GM23338 (cell line): ENCODE measurements around the gene CLIC3. TPM values are rescaled to one million over a fixed set of nuclear protein-coding genes. Genes with fewer than 3 reads are reported as not detected.

Source experiments
- ATAC-seq: fragments of 200-7000 bp; cut with Tn5 transposase; 3 replicates; pipeline ENCODE4 v1.9.1; 2020
- DNase-seq: peaks from one replicate; pipeline ENCODE4 v3.0.0-alpha.2; 2015; ENCODE audit warnings: low spot score
- H2AFZ ChIP-seq: fragments of 200-600 bp; sonication (generic); 2 replicates; pipeline ENCODE4 v1.8.0; 2016; ENCODE audit warnings: antibody characterized with exemption, mild to moderate bottlenecking, moderate library complexity
- H3F3A ChIP-seq: fragments of 200-600 bp; sonication (generic); replicated peaks from 2 replicates; pipeline ENCODE4 v1.8.0; 2017; ENCODE audit warnings: antibody characterized with exemption, mixed run types, low read depth
- H3K27ac ChIP-seq: fragments of 200-600 bp; sonication (generic); 2 replicates; pipeline ENCODE4 v1.6.1; 2016; ENCODE audit warnings: low read depth
- H3K27me3 ChIP-seq: fragments of 200-600 bp; sonication (generic); 2 replicates; pipeline ENCODE4 v1.8.0; 2016; ENCODE audit warnings: mild to moderate bottlenecking, mixed run types, moderate library complexity; ENCODE audit not compliant: insufficient read depth
- H3K36me3 ChIP-seq: fragments of 200-600 bp; sonication (generic); 2 replicates; pipeline ENCODE4 v1.8.0; 2016; ENCODE audit warnings: mild to moderate bottlenecking; ENCODE audit not compliant: insufficient read depth
- H3K4me1 ChIP-seq: fragments of 200-600 bp; sonication (generic); 2 replicates; pipeline ENCODE4 v1.8.0; 2016; ENCODE audit warnings: mild to moderate bottlenecking, moderate library complexity; ENCODE audit not compliant: insufficient read depth
- H3K4me2 ChIP-seq: fragments of 200-600 bp; sonication (generic); 2 replicates; pipeline ENCODE4 v1.7.1; 2017; ENCODE audit warnings: mixed run types
- H3K4me3 ChIP-seq: fragments of 200-600 bp; sonication (generic); 2 replicates; pipeline ENCODE4 v1.6.1; 2016; ENCODE audit warnings: mixed run types
- H3K79me2 ChIP-seq: fragments of 200-600 bp; sonication (generic); replicated peaks from 2 replicates; pipeline ENCODE4 v1.8.0; 2017; ENCODE audit warnings: mild to moderate bottlenecking; ENCODE audit not compliant: insufficient read depth
- H3K9me2 ChIP-seq: fragments of 200-600 bp; sonication (generic); 2 replicates; pipeline ENCODE4 v1.8.0; 2017; ENCODE audit not compliant: insufficient read depth
- H4K20me1 ChIP-seq: fragments of 200-600 bp; sonication (generic); replicated peaks from 2 replicates; pipeline ENCODE4 v1.8.0; 2017; ENCODE audit warnings: mild to moderate bottlenecking; ENCODE audit not compliant: insufficient read depth
- H3K27ac Mint-ChIP-seq: 2 replicates; pipeline ENCODE4 v1.8.0; 2020; ENCODE audit warnings: inconsistent platforms, mild to moderate bottlenecking, moderate library complexity, mixed read lengths
- H3K27me3 Mint-ChIP-seq: 3 replicates; pipeline ENCODE4 v1.8.0; 2022; ENCODE audit warnings: low read depth, mild to moderate bottlenecking, moderate library complexity, mixed read lengths, inconsistent platforms; ENCODE audit not compliant: insufficient read depth, poor library complexity
- H3K36me3 Mint-ChIP-seq: 3 replicates; pipeline ENCODE4 v1.8.0; 2021; ENCODE audit warnings: low read depth, mild to moderate bottlenecking, inconsistent platforms, moderate library complexity, mixed read lengths
- H3K4me1 Mint-ChIP-seq: 3 replicates; pipeline ENCODE4 v1.8.0; 2020; ENCODE audit warnings: mild to moderate bottlenecking, inconsistent platforms, mixed read lengths
- H3K4me3 Mint-ChIP-seq: 3 replicates; pipeline ENCODE4 v1.8.0; 2021; ENCODE audit warnings: moderate library complexity, mild to moderate bottlenecking, inconsistent platforms, mixed read lengths
- H3K9me3 Mint-ChIP-seq: 3 replicates; pipeline ENCODE4 v1.8.0; 2020; ENCODE audit warnings: moderate library complexity, mild to moderate bottlenecking, inconsistent platforms, mixed read lengths
- CREB1 ChIP-seq: fragments of 250-450 bp; sonication (Bioruptor Pico); IDR thresholded peaks from 2 replicates; pipeline ENCODE4 v1.5.0; 2020; ENCODE audit warnings: low read depth, mild to moderate bottlenecking, moderate library complexity
- EZH2 ChIP-seq: fragments of 200-600 bp; sonication (generic); IDR thresholded peaks from one replicate; pipeline ENCODE4 v1.8.0; 2017; ENCODE audit warnings: antibody characterized with exemption, mild to moderate bottlenecking, low read depth; ENCODE audit not compliant: unreplicated experiment
- EZH2phosphoT487 ChIP-seq: fragments of 200-600 bp; sonication (generic); IDR thresholded peaks from one replicate; pipeline ENCODE4 v1.8.1; 2018; ENCODE audit warnings: antibody characterized with exemption; ENCODE audit not compliant: unreplicated experiment
- JUNB ChIP-seq: IDR thresholded peaks from one replicate; pipeline ENCODE4 v1.6.1; 2016; ENCODE audit warnings: antibody characterized with exemption; ENCODE audit not compliant: unreplicated experiment
- NANOG ChIP-seq: IDR thresholded peaks from 2 replicates; pipeline ENCODE4 v1.6.1; 2016; ENCODE audit warnings: antibody characterized with exemption, borderline replicate concordance
- POLR2AphosphoS5 ChIP-seq: IDR thresholded peaks from 2 replicates; pipeline ENCODE4 v1.6.1; 2016; ENCODE audit warnings: antibody characterized with exemption, low read depth
- STAT1 ChIP-seq: IDR thresholded peaks from one replicate; pipeline ENCODE4 v1.6.1; 2016; ENCODE audit warnings: antibody characterized with exemption; ENCODE audit not compliant: unreplicated experiment
- ZNF114 ChIP-seq: fragments of 250-450 bp; sonication (Bioruptor Pico); IDR thresholded peaks from 2 replicates; pipeline ENCODE4 v1.5.0; 2020; ENCODE audit warnings: mild to moderate bottlenecking, moderate library complexity
- ZNF331 ChIP-seq: fragments of 250-450 bp; sonication (Bioruptor Pico); IDR thresholded peaks from 2 replicates; pipeline ENCODE4 v1.5.0; 2020; ENCODE audit warnings: low read depth, mild to moderate bottlenecking, moderate library complexity
- polyA plus RNA-seq: library from polyadenylated mRNA; unstranded; fragments of >200 nt; fragmentation: Nextera tagmentation; extraction: Ambion mirVana; gene quantifications from 2 replicates; pipeline ENCODE4 v1.2.1, GENCODE V29; 2016
- total RNA-seq: library from RNA; depleted of rRNA; stranded (reverse); fragments of >200 nt; shearing (Covaris generic); gene quantifications from 2 replicates; pipeline ENCODE4 v1.2.3, GENCODE V29; 2014
- TF ChIP-seq, protein P1 (sequence below): fragments of 250-450 bp; sonication (Bioruptor Pico); IDR thresholded peaks from 2 replicates; pipeline ENCODE4 v1.5.0; 2020; ENCODE audit warnings: mild to moderate bottlenecking, moderate library complexity
- TF ChIP-seq, protein P2 (sequence below): IDR thresholded peaks from 2 replicates; pipeline ENCODE4 v1.6.1; 2016; ENCODE audit warnings: antibody characterized with exemption
- TF ChIP-seq, protein P3 (sequence below): IDR thresholded peaks from one replicate; pipeline ENCODE4 v1.6.1; 2018; ENCODE audit warnings: antibody characterized with exemption; ENCODE audit not compliant: unreplicated experiment
- TF ChIP-seq, protein P4 (sequence below), 2 experiments: fragments of 200-600 bp in 1 of 2; sonication (generic) in 1 of 2; conservative IDR thresholded peaks; 2 replicates each; pipeline versions ENCODE4 v1.5.1 to v1.6.1; 2016 to 2017; ENCODE audit warnings: antibody characterized with exemption in 2 of 2, low read depth in 2 of 2, mild to moderate bottlenecking in 2 of 2, moderate library complexity in 1 of 2

Gene CLIC3
- total and polyA plus RNA-seq, 2 experiments from 2014 or later = 0.53 to 0.56 TPM

DNA sequence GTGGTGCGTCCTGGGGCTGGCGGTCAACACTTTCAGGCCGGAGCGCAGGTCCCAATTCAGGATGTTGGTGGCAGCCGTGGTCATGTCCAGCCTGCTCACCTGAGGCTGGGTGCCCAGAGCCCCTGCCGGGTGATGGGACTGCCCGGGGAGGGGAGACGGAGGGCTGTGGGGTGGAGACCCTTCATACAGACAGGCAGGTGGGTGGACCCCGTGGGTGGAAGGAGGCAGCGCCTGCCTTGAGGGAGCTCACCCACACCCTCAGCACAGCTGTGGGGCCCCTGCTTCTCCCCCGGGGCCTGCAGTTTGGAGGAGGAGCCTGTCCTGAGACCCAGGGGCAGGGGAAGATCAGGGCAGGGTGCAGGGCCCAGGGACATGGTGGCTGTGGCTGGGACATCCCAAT, 26.0 kb downstream of the CLIC3 start (continued):
- TF ChIP-seq, protein P1, sequence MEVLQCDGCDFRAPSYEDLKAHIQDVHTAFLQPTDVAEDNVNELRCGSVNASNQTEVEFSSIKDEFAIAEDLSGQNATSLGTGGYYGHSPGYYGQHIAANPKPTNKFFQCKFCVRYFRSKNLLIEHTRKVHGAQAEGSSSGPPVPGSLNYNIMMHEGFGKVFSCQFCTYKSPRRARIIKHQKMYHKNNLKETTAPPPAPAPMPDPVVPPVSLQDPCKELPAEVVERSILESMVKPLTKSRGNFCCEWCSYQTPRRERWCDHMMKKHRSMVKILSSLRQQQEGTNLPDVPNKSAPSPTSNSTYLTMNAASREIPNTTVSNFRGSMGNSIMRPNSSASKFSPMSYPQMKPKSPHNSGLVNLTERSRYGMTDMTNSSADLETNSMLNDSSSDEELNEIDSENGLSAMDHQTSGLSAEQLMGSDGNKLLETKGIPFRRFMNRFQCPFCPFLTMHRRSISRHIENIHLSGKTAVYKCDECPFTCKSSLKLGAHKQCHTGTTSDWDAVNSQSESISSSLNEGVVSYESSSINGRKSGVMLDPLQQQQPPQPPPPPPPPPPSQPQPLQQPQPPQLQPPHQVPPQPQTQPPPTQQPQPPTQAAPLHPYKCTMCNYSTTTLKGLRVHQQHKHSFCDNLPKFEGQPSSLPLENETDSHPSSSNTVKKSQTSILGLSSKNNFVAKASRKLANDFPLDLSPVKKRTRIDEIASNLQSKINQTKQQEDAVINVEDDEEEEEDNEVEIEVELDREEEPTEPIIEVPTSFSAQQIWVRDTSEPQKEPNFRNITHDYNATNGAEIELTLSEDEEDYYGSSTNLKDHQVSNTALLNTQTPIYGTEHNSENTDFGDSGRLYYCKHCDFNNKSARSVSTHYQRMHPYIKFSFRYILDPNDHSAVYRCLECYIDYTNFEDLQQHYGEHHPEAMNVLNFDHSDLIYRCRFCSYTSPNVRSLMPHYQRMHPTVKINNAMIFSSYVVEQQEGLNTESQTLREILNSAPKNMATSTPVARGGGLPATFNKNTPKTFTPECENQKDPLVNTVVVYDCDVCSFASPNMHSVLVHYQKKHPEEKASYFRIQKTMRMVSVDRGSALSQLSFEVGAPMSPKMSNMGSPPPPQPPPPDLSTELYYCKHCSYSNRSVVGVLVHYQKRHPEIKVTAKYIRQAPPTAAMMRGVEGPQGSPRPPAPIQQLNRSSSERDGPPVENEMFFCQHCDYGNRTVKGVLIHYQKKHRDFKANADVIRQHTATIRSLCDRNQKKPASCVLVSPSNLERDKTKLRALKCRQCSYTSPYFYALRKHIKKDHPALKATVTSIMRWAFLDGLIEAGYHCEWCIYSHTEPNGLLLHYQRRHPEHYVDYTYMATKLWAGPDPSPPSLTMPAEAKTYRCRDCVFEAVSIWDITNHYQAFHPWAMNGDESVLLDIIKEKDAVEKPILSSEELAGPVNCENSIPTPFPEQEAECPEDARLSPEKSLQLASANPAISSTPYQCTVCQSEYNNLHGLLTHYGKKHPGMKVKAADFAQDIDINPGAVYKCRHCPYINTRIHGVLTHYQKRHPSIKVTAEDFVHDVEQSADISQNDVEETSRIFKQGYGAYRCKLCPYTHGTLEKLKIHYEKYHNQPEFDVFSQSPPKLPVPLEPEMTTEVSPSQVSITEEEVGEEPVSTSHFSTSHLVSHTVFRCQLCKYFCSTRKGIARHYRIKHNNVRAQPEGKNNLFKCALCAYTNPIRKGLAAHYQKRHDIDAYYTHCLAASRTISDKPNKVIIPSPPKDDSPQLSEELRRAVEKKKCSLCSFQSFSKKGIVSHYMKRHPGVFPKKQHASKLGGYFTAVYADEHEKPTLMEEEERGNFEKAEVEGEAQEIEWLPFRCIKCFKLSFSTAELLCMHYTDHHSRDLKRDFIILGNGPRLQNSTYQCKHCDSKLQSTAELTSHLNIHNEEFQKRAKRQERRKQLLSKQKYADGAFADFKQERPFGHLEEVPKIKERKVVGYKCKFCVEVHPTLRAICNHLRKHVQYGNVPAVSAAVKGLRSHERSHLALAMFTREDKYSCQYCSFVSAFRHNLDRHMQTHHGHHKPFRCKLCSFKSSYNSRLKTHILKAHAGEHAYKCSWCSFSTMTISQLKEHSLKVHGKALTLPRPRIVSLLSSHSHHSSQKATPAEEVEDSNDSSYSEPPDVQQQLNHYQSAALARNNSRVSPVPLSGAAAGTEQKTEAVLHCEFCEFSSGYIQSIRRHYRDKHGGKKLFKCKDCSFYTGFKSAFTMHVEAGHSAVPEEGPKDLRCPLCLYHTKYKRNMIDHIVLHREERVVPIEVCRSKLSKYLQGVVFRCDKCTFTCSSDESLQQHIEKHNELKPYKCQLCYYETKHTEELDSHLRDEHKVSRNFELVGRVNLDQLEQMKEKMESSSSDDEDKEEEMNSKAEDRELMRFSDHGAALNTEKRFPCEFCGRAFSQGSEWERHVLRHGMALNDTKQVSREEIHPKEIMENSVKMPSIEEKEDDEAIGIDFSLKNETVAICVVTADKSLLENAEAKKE = no peak
- no peak for TF ChIP-seq JUNB

DNA sequence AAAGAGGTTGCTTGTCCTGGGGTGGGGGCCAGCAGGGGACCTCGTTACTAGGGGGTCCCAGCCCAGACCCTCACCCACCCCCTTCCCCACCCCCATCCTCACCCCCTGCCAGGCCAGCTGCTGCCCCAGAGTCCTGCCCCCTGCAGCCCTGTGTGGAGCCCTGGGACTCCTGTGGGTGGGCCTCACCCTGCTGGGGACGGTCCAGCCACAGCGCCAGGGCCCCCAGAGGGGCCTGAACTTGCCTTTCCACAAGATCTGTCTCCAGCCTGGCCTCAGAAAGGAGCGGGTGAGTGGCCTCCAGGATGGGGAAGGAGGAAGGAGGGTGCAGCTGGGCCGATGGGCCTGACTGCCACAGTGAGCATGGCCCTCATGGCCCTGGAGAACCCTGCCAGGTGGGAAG, 26.6 kb downstream of the CLIC3 start:
- Histone ChIP-seq H3K9me2 (no peaks in the 10 kb centered on the region), H2AFZ (no peak overlapping the region), H3K79me2 (no peaks in the 10 kb centered on the region), H3K4me1 (peaks cover 9% of the 10 kb centered on the region), H3K36me3 (no peaks in the 10 kb centered on the region), H3K27me3 (no peaks in the 10 kb centered on the region), H3K27ac (no peak overlapping the region), H3K4me3 (no peak overlapping the region), H4K20me1 (no peaks in the 10 kb centered on the region), H3F3A (no peaks in the 10 kb centered on the region), H3K4me2 (no peak overlapping the region)
- no peak overlapping the region for H3K27ac Mint-ChIP-seq
- peaks cover 9% of the 10 kb centered on the region for H3K4me1 Mint-ChIP-seq
- peaks cover 5% of the 10 kb centered on the region for H3K27me3 Mint-ChIP-seq
- no peak overlapping the region for H3K4me3 Mint-ChIP-seq
- no peak for DNase-seq
- no peaks in the 10 kb centered on the region for H3K36me3 Mint-ChIP-seq
- no peaks in the 10 kb centered on the region; the same call in 2 of the 3 replicates for H3K9me3 Mint-ChIP-seq
- ATAC-seq = no peak
- no peak for TF ChIP-seq POLR2AphosphoS5
- TF ChIP-seq ZNF114 (CRISPR knock-in tag) = no peak
- TF ChIP-seq, protein P2, sequence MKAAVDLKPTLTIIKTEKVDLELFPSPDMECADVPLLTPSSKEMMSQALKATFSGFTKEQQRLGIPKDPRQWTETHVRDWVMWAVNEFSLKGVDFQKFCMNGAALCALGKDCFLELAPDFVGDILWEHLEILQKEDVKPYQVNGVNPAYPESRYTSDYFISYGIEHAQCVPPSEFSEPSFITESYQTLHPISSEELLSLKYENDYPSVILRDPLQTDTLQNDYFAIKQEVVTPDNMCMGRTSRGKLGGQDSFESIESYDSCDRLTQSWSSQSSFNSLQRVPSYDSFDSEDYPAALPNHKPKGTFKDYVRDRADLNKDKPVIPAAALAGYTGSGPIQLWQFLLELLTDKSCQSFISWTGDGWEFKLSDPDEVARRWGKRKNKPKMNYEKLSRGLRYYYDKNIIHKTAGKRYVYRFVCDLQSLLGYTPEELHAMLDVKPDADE = no peak
- TF ChIP-seq, protein P3, sequence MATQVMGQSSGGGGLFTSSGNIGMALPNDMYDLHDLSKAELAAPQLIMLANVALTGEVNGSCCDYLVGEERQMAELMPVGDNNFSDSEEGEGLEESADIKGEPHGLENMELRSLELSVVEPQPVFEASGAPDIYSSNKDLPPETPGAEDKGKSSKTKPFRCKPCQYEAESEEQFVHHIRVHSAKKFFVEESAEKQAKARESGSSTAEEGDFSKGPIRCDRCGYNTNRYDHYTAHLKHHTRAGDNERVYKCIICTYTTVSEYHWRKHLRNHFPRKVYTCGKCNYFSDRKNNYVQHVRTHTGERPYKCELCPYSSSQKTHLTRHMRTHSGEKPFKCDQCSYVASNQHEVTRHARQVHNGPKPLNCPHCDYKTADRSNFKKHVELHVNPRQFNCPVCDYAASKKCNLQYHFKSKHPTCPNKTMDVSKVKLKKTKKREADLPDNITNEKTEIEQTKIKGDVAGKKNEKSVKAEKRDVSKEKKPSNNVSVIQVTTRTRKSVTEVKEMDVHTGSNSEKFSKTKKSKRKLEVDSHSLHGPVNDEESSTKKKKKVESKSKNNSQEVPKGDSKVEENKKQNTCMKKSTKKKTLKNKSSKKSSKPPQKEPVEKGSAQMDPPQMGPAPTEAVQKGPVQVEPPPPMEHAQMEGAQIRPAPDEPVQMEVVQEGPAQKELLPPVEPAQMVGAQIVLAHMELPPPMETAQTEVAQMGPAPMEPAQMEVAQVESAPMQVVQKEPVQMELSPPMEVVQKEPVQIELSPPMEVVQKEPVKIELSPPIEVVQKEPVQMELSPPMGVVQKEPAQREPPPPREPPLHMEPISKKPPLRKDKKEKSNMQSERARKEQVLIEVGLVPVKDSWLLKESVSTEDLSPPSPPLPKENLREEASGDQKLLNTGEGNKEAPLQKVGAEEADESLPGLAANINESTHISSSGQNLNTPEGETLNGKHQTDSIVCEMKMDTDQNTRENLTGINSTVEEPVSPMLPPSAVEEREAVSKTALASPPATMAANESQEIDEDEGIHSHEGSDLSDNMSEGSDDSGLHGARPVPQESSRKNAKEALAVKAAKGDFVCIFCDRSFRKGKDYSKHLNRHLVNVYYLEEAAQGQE = no peak
- TF ChIP-seq ZNF331 (CRISPR knock-in tag) = no peak
- TF ChIP-seq EZH2 = no peak
- no peak for TF ChIP-seq EZH2phosphoT487
- TF ChIP-seq STAT1 = no peak
- TF ChIP-seq JUNB = no peak
- no peak for TF ChIP-seq CREB1
- TF ChIP-seq, protein P4, sequence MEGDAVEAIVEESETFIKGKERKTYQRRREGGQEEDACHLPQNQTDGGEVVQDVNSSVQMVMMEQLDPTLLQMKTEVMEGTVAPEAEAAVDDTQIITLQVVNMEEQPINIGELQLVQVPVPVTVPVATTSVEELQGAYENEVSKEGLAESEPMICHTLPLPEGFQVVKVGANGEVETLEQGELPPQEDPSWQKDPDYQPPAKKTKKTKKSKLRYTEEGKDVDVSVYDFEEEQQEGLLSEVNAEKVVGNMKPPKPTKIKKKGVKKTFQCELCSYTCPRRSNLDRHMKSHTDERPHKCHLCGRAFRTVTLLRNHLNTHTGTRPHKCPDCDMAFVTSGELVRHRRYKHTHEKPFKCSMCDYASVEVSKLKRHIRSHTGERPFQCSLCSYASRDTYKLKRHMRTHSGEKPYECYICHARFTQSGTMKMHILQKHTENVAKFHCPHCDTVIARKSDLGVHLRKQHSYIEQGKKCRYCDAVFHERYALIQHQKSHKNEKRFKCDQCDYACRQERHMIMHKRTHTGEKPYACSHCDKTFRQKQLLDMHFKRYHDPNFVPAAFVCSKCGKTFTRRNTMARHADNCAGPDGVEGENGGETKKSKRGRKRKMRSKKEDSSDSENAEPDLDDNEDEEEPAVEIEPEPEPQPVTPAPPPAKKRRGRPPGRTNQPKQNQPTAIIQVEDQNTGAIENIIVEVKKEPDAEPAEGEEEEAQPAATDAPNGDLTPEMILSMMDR (conservative IDR thresholded peaks at IDR 0.05; ENCODE audit: low read depth in 2 of 2) = no peak
- no peak for TF ChIP-seq NANOG
